Spleen (tissue), 11 donors: ENCODE measurements around the gene TSPAN12. TPM values are rescaled to one million over a fixed set of nuclear protein-coding genes. Genes with fewer than 3 reads are reported as not detected.
A peak's percentile ranks its signal among the peaks of the same experiment; 100 is the strongest.

Source experiments
- DNase-seq: peaks from one replicate; pipeline ENCODE4 v3.0.0-alpha.2; 2020
- H3K27ac ChIP-seq, 8 donors: fragments of 200-600 bp; sonication (generic) in 7 of 8; 1 replicate in 4 of 8; 2 replicates in 4 of 8; pipeline versions ENCODE4 v1.5.0 to v1.8.0; 2016 to 2021; ENCODE audit warnings: inconsistent platforms in 4 of 8, mild to moderate bottlenecking in 4 of 8, moderate library complexity in 1 of 8
- H3K27me3 ChIP-seq, 7 donors: fragments of 200-600 bp; sonication (generic) in 6 of 7; replicated peaks in 1 of 7; 1 replicate in 4 of 7; 2 replicates in 3 of 7; pipeline versions ENCODE4 v1.5.0 to v1.8.0; 2016 to 2021; ENCODE audit warnings: inconsistent platforms in 3 of 7, mild to moderate bottlenecking in 1 of 7
- H3K36me3 ChIP-seq, 6 donors: fragments of 200-600 bp; sonication (generic) in 5 of 6; 1 replicate in 4 of 6; 2 replicates in 2 of 6; pipeline versions ENCODE4 v1.5.0 to v1.8.0; 2016 to 2021; ENCODE audit warnings: inconsistent platforms in 2 of 6
- H3K4me1 ChIP-seq, 6 donors: fragments of 200-600 bp; sonication (generic) in 5 of 6; 1 replicate in 3 of 6; 2 replicates in 3 of 6; pipeline versions ENCODE4 v1.5.0 to v1.8.0; 2016 to 2021; ENCODE audit warnings: inconsistent platforms in 3 of 6
- H3K4me3 ChIP-seq, 8 donors: fragments of 200-600 bp; sonication (generic) in 7 of 8; 1 replicate in 4 of 8; 2 replicates in 4 of 8; pipeline versions ENCODE4 v1.5.0 to v1.8.0; 2016 to 2021; ENCODE audit warnings: inconsistent platforms in 4 of 8, mild to moderate bottlenecking in 4 of 8, moderate library complexity in 2 of 8
- H3K9me3 ChIP-seq, 8 donors: fragments of 200-600 bp; sonication (generic) in 7 of 8; 1 replicate in 4 of 8; 2 replicates in 4 of 8; pipeline versions ENCODE4 v1.5.0 to v1.8.0; 2016 to 2021; ENCODE audit warnings: inconsistent platforms in 4 of 8
- POLR2A ChIP-seq, 3 donors: fragments of 450-650 bp; IDR thresholded peaks; one replicate each; pipeline ENCODE4 v1.5.1; 2017; ENCODE audit warnings: antibody characterized with exemption in 3 of 3, mild to moderate bottlenecking in 1 of 3
- POLR2AphosphoS5 ChIP-seq, 3 donors: sonication (generic); formaldehyde crosslinking; IDR thresholded peaks; one replicate each; pipeline ENCODE4 v1.5.1; 2017; ENCODE audit warnings: antibody characterized with exemption in 3 of 3
- WGBS, 5 donors: extraction: QIAGEN DNeasy Blood & Tissue Kit in 3 of 5; methylation state at CpG; one replicate each; pipeline versions ENCODE4 v1.1.5 to v1.1.7; 2013 to 2018; 5-methylcytosine and 5-hydroxymethylcytosine counted together
- intact Hi-C: fragments of 100-400 bp; cut with DNase I; formaldehyde crosslinking; loops from one replicate; pipeline ENCODE4 v1.15.0; 2023; ENCODE audit warnings: low total_unique reads
- polyA plus RNA-seq, 3 donors: library from polyadenylated mRNA; stranded (reverse); fragments of 200-250 nt; gene quantifications; one replicate each; pipeline ENCODE4 v1.2.1, GENCODE V29; 2013
- total RNA-seq, 7 donors: library from RNA; depleted of rRNA in 3 of 7; stranded (reverse); fragments of >200 nt in 3 of 7; fragmentation: NEBNext Ultra II Directional in 4 of 7; extraction: Animal tissue kit (Norgen Biotek cat#: 25700) in 4 of 7; gene quantifications; one replicate each; pipeline versions ENCODE4 v1.1.0 to v1.2.1, GENCODE V29; 2016 to 2021
- TF ChIP-seq, protein P1 (sequence below), 11 experiments: fragments of 200-600 bp in 7 of 11; fragments of 450-650 bp in 4 of 11; sonication (generic) in 4 of 11; IDR thresholded peaks in 8 of 11; conservative IDR thresholded peaks in 3 of 11; 1 replicate in 7 of 11; 2 replicates in 4 of 11; pipeline versions ENCODE4 v1.4.0 to v1.8.0; 2016 to 2021; ENCODE audit warnings: antibody characterized with exemption in 11 of 11, inconsistent platforms in 4 of 11, mild to moderate bottlenecking in 1 of 11
- donor health status: healthy with polysubstance abuse.
- donor health status: DM: no; HTN: no; CAD: no; lungs with moderate emphysema.
- donor health status: DM: no; HTN: no; CAD: no.
- donor health status: Bipolar disorder and iron deficiency.
- donor health status: healthy.
- donor health status: DM: no; HTN: no; CAD: no.
- donor health status: DM: yes; HTN: yes; CAD: no.

Gene TSPAN12
- total and polyA plus RNA-seq, 10 donors = 4.7 to 61.2 (median 41.4) TPM

DNA sequence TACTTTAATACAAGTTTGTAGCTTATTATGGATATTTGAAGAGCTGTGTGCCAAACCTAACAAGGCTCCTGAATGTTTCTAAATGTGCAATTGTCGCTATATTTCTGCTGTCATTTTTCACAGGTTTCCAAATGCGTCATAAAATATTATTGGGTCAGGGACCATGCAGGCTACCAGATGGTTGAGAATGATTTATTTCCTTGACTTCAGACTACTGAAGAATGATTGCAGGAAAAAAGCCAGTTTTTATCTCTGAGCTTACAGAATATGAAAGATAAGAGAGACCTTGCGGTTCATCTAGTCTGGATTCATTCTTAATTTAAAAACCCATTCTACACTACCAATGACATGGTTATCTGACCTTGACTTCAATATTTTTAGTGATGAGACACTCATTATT lies 55.2 kb downstream of the TSPAN12 start:
- WGBS, 5 donors = 69 to 90% (median 80%) methylated on average over 3 of the region's 3 CpGs
- no peak for TF ChIP-seq POLR2A (IDR thresholded peaks at IDR 0.05)
- TF ChIP-seq, protein P1, sequence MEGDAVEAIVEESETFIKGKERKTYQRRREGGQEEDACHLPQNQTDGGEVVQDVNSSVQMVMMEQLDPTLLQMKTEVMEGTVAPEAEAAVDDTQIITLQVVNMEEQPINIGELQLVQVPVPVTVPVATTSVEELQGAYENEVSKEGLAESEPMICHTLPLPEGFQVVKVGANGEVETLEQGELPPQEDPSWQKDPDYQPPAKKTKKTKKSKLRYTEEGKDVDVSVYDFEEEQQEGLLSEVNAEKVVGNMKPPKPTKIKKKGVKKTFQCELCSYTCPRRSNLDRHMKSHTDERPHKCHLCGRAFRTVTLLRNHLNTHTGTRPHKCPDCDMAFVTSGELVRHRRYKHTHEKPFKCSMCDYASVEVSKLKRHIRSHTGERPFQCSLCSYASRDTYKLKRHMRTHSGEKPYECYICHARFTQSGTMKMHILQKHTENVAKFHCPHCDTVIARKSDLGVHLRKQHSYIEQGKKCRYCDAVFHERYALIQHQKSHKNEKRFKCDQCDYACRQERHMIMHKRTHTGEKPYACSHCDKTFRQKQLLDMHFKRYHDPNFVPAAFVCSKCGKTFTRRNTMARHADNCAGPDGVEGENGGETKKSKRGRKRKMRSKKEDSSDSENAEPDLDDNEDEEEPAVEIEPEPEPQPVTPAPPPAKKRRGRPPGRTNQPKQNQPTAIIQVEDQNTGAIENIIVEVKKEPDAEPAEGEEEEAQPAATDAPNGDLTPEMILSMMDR (IDR thresholded peaks at IDR 0.05 in 8 of 11, conservative IDR thresholded peaks at IDR 0.05 in 3 of 11) = no peak
- TF ChIP-seq POLR2AphosphoS5 (IDR thresholded peaks at IDR 0.05) = peak in 1 of 3 donors; percentile 17
- Histone ChIP-seq H3K36me3 (no peaks in the 10 kb centered on the region), H3K27me3 (no peaks in the 10 kb centered on the region), H3K4me1 (peaks cover 0 to 12% (median 0%) of the 10 kb centered on the region in 6 donors), H3K9me3 (no peaks in the 10 kb centered on the region), H3K4me3 (no peak overlapping the region), H3K27ac (peak overlapping the region in 7 of 8 donors; percentile 24 to 73 (median 51))
- intact Hi-C loops = loop anchor here (10.0 kb wide), 1 partner anchor 132 kb away; no protein-coding TSS in a partner anchor
- DNase-seq = no peak

DNA sequence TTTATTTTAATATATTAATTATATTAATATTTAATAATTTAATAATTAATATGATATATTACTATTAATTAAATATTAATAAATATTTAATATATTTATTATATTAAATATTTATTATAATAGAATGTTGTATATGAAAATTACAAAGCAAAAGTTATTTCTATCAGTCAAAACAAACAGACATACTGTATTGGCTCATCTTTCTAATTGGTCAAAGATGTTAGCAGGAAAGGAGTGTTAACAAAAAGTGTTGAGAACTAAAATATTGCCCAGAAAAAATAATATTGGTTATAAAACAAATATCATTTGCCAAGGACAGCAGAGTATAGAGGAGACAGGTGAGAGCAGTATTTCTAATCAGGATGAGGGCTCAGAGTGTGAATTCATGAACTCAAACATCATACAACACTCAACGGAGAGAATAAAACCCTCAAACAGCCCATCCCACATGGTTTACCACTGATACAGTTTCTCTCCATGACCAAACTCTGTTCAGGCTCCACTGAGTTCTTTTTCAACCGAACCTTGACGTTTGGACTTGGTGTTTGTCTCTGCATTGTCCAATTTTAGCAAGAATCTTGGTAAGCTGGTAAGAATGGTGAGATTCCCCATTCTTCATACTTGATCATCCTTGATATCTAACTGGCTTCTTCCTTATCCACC lies 58.0 kb downstream of the TSPAN12 start:
- 88 to 95% (median 94%) methylated on average over 3 of the region's 3 CpGs for WGBS, 5 donors
- H3K27me3 ChIP-seq = no peaks in the 10 kb centered on the region
- H3K9me3 ChIP-seq = peaks cover 0 to 7% (median 2%) of the 10 kb centered on the region in 8 donors
- intact Hi-C loops = loop anchor here (10.0 kb wide), 2 partner anchors 135 to 305 kb away; no protein-coding TSS in a partner anchor
- no peak overlapping the region for H3K4me3 ChIP-seq
- no peaks in the 10 kb centered on the region for H3K36me3 ChIP-seq
- TF ChIP-seq POLR2AphosphoS5 (IDR thresholded peaks at IDR 0.05) (no peak), POLR2A (IDR thresholded peaks at IDR 0.05) (no peak)
- TF ChIP-seq, protein P1 (IDR thresholded peaks at IDR 0.05 in 8 of 11, conservative IDR thresholded peaks at IDR 0.05 in 3 of 11) = no peak
- no peak overlapping the region for H3K27ac ChIP-seq
- H3K4me1 ChIP-seq = no peaks in the 10 kb centered on the region
- no peak for DNase-seq

DNA sequence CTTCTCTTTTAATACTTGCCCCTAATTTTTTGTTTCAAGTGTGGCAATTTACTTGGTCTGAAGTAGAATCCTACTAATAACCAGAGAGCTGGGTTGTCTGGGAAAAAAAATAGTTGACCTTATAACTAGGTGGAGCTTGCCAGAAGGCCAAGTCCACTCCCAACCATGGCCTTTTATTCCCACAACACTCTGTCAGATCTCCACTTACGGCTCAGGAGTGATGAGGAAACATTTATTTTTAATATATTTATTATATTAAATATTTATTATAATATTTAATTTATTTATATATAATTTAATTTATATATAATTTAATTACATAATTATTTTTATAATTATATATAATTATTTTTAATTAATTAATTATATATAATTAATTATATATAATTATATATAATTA lies 58.8 kb downstream of the TSPAN12 start:
- Histone ChIP-seq H3K9me3 (peaks cover 0 to 7% (median 2%) of the 10 kb centered on the region in 8 donors), H3K4me3 (no peak overlapping the region), H3K4me1 (no peaks in the 10 kb centered on the region), H3K27me3 (no peaks in the 10 kb centered on the region), H3K27ac (no peak overlapping the region), H3K36me3 (no peaks in the 10 kb centered on the region)
- intact Hi-C loops = loop anchor here (10.0 kb wide), 1 partner anchor 306 kb away; no protein-coding TSS in a partner anchor
- WGBS, 5 donors = 88 to 100% (median 92%) methylated on average over 1 of the region's 1 CpG
- DNase-seq = no peak
- TF ChIP-seq, protein P1 (IDR thresholded peaks at IDR 0.05 in 8 of 11, conservative IDR thresholded peaks at IDR 0.05 in 3 of 11) = no peak
- TF ChIP-seq POLR2A (IDR thresholded peaks at IDR 0.05) (no peak), POLR2AphosphoS5 (IDR thresholded peaks at IDR 0.05) (no peak)

DNA sequence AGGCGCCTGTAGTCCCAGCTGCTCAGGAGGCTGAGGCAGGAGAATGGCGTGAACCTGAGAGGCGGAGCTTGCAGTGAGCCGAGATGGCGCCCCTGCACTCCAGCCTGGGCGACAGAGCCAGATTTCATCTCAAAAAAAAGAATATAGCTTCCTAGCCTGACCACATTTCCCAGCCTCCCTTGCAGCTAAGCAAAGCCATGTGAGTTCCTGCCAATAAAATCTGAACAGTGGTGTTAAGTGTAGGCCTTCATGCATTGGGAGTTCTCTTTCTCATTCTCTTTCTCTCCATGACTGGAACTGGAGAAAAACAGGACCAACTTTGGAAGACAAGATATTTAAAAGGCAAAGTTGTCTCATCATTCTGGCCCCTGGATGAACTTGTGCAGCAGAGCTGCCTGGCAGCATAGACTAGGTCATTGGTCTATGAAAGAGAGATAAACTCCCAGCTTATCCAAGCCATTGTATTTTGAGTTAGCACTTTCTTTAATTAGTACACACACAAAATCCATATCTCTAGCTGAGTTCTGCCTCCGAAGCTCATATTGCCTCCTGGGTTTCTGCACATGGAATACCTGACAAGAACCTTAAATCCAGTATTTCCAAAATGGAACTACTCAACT lies 60.8 kb downstream of the TSPAN12 start:
- DNase-seq = no peak
- Histone ChIP-seq H3K4me1 (peaks cover 0 to 3% (median 1%) of the 10 kb centered on the region in 6 donors), H3K36me3 (no peaks in the 10 kb centered on the region), H3K27me3 (no peaks in the 10 kb centered on the region), H3K27ac (no peak overlapping the region), H3K9me3 (peaks cover 0 to 7% (median 2%) of the 10 kb centered on the region in 8 donors), H3K4me3 (no peak overlapping the region)
- WGBS, 5 donors = 93 to 99% (median 94%) methylated on average over 7 of the region's 7 CpGs
- TF ChIP-seq POLR2A (IDR thresholded peaks at IDR 0.05) = no peak
- no peak for TF ChIP-seq POLR2AphosphoS5 (IDR thresholded peaks at IDR 0.05)
- TF ChIP-seq, protein P1 (IDR thresholded peaks at IDR 0.05 in 8 of 11, conservative IDR thresholded peaks at IDR 0.05 in 3 of 11) = no peak
- intact Hi-C loops = loop anchor here (10.0 kb wide), 1 partner anchor 308 kb away; no protein-coding TSS in a partner anchor
